HG03442 (cell line): ENCODE results near the gene PRCD.

ENCODE experiments used
- ATAC-seq: cut with Tn5 transposase; IDR thresholded peaks from one replicate; pipeline ENCODE4 v1.9.1; 2021; ENCODE audit warnings: mild to moderate bottlenecking, moderate library complexity; ENCODE audit not compliant: unreplicated experiment

The PRCD gene

GRCh38 chr17:76538281-76538931 lies 1.4 kb upstream of the PRCD start:
- ATAC-seq: no peak

GRCh38 chr17:76538941-76539570 lies 788 bp upstream of the PRCD start:
- no peak for ATAC-seq

- ATAC-seq: no peak
These were observed 797 bp downstream of the PRCD start for GRCh38 chr17:76540381-76541300.

GRCh38 chr17:76541739-76542454 lies 2.1 kb downstream of the PRCD start:
- ATAC-seq: no peak

- no peak for ATAC-seq
These were observed 2.7 kb downstream of the PRCD start for GRCh38 chr17:76542566-76542971.

GRCh38 chr17:76542984-76543383 lies 3.1 kb downstream of the PRCD start:
- ATAC-seq: no peak

- no peak for ATAC-seq
These were observed 3.6 kb downstream of the PRCD start for GRCh38 chr17:76543482-76543825.

GRCh38 chr17:76543826-76544545 lies 4.1 kb downstream of the PRCD start:
- no peak for ATAC-seq

- ATAC-seq: no peak
These were observed 4.9 kb downstream of the PRCD start for GRCh38 chr17:76544546-76545365.

- ATAC-seq: no peak
These were observed 6.2 kb downstream of the PRCD start for GRCh38 chr17:76545918-76546555.

GRCh38 chr17:76546556-76547182 lies 6.8 kb downstream of the PRCD start:
- no peak for ATAC-seq

GRCh38 chr17:76547183-76547641 lies 7.4 kb downstream of the PRCD start:
- no peak for ATAC-seq

GRCh38 chr17:76547642-76548202 lies 7.9 kb downstream of the PRCD start:
- no peak for ATAC-seq

- ATAC-seq: no peak
These were observed 8.8 kb downstream of the PRCD start for GRCh38 chr17:76548378-76549214.

GRCh38 chr17:76549215-76549518 lies 9.3 kb downstream of the PRCD start:
- no peak for ATAC-seq

GRCh38 chr17:76549539-76549938 lies 9.7 kb downstream of the PRCD start:
- ATAC-seq: no peak

GRCh38 chr17:76550712-76551615 lies 11.1 kb downstream of the PRCD start:
- ATAC-seq: no peak
